NCI-H1930 (cell line): ENCODE results near the gene GMPR.

ENCODE experiments used
- DNase-seq, 2 experiments: peaks; one replicate each; lab custom pipeline; 2025; lab: John Stamatoyannopoulos, UW

Gene GMPR

GRCh38 chr6:16238057-16238962 lies at the start of gene GMPR:
GMPR (plus strand) TSS chr6:16238587; CDS start chr6:16238694, 107 bp downstream.
- peak in 1 of 2 experiments; percentile 12 for DNase-seq

- no peak for DNase-seq
Measured at GRCh38 chr6:16190214-16190613, 48.2 kb upstream of the GMPR start.

GRCh38 chr6:16196260-16196983 lies 42.0 kb upstream of the GMPR start:
- no peak for DNase-seq

- DNase-seq, result no peak
Measured at GRCh38 chr6:16196984-16197546, 41.3 kb upstream of the GMPR start.

GRCh38 chr6:16198061-16198705 lies 40.2 kb upstream of the GMPR start:
- DNase-seq, result no peak

- DNase-seq, result no peak
Measured at GRCh38 chr6:16199804-16200203, 38.6 kb upstream of the GMPR start.

- peak in 1 of 2 experiments; percentile 5 for DNase-seq
Measured at GRCh38 chr6:16200321-16200883, 38.0 kb upstream of the GMPR start.

GRCh38 chr6:16201706-16202105 lies 36.7 kb upstream of the GMPR start:
- DNase-seq, result no peak

- DNase-seq, result no peak
Measured at GRCh38 chr6:16204653-16205376, 33.6 kb upstream of the GMPR start.

- DNase-seq, result no peak
Measured at GRCh38 chr6:16205377-16206144, 32.8 kb upstream of the GMPR start.

GRCh38 chr6:16206595-16207037 lies 31.8 kb upstream of the GMPR start:
- peak in 1 of 2 experiments; percentile 57 for DNase-seq

- DNase-seq, result no peak
Measured at GRCh38 chr6:16208989-16209388, 29.4 kb upstream of the GMPR start.

- DNase-seq, result no peak
Measured at GRCh38 chr6:16209539-16209938, 28.8 kb upstream of the GMPR start.

- DNase-seq, result no peak
Measured at GRCh38 chr6:16212276-16212675, 26.1 kb upstream of the GMPR start.

GRCh38 chr6:16216501-16217155 lies 21.8 kb upstream of the GMPR start:
- DNase-seq, result no peak

GRCh38 chr6:16217156-16217721 lies 21.1 kb upstream of the GMPR start:
- DNase-seq, result no peak

- DNase-seq, result no peak
Measured at GRCh38 chr6:16222826-16223225, 15.6 kb upstream of the GMPR start.

GRCh38 chr6:16223362-16223761 lies 15.0 kb upstream of the GMPR start:
- no peak for DNase-seq

GRCh38 chr6:16224409-16224808 lies 14.0 kb upstream of the GMPR start:
- DNase-seq, result no peak
